BE2C (cell line): Measurements from ENCODE around the gene AMZ1.

Source experiments
- DNase-seq: peaks from one replicate; pipeline ENCODE4 v3.0.0-alpha.2; 2020
- H3K27me3 ChIP-seq: fragments of 250-450 bp; sonication (Bioruptor Pico); 2 replicates; pipeline ENCODE4 v1.5.1; 2020; ENCODE audit warnings: mild to moderate bottlenecking
- H3K36me3 ChIP-seq: fragments of 250-450 bp; sonication (Bioruptor Pico); 2 replicates; pipeline ENCODE4 v1.5.1; 2020; ENCODE audit warnings: mild to moderate bottlenecking
- H3K4me1 ChIP-seq: fragments of 250-450 bp; sonication (Bioruptor Pico); 2 replicates; pipeline ENCODE4 v1.5.1; 2020
- H3K4me3 ChIP-seq: 2 replicates; pipeline ENCODE4 v1.5.1; 2011; ENCODE audit warnings: low read depth, low read length
- H3K9me3 ChIP-seq: fragments of 250-450 bp; sonication (Bioruptor Pico); 2 replicates; pipeline ENCODE4 v1.5.1; 2020
- TF ChIP-seq, protein P1 (sequence below): IDR thresholded peaks from 2 replicates; pipeline ENCODE4 v1.5.1; 2012; ENCODE audit warnings: mild to moderate bottlenecking, low read depth, low read length

Gene AMZ1

DNA sequence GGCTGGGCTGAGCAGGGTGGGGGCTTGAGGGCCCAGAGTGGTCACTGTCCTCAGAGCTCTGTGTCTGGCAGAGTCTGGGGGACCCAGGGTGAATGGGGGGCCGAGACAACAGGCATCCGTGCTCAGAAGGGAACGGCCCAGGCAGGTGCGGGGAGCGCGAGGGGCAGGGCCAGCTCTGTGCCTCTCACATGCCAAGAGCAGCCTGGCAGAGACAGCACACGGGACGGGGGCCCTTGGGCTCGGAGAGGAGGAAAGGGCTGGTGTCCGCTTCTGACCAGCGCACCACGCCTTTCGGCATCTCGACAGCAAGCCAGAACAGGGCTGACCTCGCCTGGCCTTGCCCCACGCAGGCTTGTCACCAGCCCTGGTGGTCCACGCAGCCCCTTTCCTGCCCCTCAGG lies 13.4 kb downstream of the AMZ1 start:
- no peak for DNase-seq
- TF ChIP-seq, protein P1, sequence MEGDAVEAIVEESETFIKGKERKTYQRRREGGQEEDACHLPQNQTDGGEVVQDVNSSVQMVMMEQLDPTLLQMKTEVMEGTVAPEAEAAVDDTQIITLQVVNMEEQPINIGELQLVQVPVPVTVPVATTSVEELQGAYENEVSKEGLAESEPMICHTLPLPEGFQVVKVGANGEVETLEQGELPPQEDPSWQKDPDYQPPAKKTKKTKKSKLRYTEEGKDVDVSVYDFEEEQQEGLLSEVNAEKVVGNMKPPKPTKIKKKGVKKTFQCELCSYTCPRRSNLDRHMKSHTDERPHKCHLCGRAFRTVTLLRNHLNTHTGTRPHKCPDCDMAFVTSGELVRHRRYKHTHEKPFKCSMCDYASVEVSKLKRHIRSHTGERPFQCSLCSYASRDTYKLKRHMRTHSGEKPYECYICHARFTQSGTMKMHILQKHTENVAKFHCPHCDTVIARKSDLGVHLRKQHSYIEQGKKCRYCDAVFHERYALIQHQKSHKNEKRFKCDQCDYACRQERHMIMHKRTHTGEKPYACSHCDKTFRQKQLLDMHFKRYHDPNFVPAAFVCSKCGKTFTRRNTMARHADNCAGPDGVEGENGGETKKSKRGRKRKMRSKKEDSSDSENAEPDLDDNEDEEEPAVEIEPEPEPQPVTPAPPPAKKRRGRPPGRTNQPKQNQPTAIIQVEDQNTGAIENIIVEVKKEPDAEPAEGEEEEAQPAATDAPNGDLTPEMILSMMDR: no peak
- H3K36me3 ChIP-seq: no peaks in the 10 kb centered on the region
- no peaks in the 10 kb centered on the region for H3K4me1 ChIP-seq
- no peak overlapping the region for H3K4me3 ChIP-seq
- H3K9me3 ChIP-seq: no peaks in the 10 kb centered on the region
- H3K27me3 ChIP-seq: no peaks in the 10 kb centered on the region

DNA sequence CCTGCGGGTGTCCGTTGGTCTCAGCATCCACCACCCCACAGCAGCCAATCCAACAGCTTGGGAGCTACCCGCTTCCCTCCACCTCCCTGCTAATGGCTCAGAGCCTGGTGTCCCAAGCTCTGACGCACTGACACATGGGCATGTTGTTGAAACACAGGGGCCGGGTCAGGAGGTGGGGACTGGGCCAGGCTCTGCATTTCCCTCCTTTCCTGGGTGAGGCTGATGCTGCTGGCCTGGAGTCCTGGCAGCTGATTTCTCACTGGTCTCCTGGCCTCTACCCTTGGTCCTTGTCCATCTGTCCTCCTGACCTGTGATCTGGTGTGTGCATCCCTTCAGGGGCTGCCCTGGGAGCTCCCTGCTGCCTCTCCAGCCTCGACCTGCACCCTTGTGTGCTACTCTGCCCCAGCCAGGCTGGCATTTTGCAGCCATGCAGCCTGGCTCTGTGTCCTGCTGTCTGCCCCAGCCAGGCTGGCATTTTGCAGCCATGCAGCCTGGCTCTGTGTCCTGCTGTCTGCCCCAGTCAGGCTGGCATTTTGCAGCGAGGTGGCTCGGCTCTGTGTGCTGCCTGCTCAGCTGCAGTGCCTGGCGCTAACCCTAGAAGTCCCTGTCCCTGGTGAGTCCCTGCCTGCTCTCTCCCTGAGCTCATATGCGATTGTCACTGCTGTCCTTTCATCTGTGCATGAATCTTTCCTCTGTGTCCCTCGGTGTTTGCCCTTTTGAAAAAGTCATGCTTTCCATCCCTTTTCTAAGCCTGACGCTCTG lies 14.0 kb downstream of the AMZ1 start:
- Histone ChIP-seq H3K27me3 (no peaks in the 10 kb centered on the region), H3K36me3 (no peaks in the 10 kb centered on the region), H3K4me1 (no peaks in the 10 kb centered on the region), H3K9me3 (no peaks in the 10 kb centered on the region), H3K4me3 (no peak overlapping the region)
- no peak for DNase-seq
- TF ChIP-seq, protein P1: no peak

DNA sequence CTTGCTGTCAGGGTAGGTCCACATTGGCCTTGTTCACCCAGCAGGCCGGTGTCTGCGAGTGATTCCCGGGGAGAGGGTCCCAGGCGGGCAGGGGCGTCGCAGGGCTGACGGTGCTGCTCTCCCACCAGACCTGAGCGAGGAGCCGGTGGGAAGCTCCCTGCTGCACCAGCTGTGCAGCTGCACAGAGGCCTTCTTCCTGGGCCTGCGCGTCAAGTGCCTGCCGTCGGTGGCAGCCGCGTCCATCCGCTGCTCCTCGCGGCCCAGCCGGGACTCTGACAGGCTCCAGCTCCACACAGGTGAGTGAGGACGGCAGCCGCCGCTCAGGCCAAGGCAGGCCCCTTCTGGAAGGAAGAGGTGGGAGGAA lies 14.6 kb downstream of the AMZ1 start:
- H3K27me3 ChIP-seq: no peaks in the 10 kb centered on the region
- no peaks in the 10 kb centered on the region for H3K9me3 ChIP-seq
- DNase-seq: no peak
- H3K4me1 ChIP-seq: no peaks in the 10 kb centered on the region
- TF ChIP-seq, protein P1: no peak
- no peaks in the 10 kb centered on the region for H3K36me3 ChIP-seq
- no peak overlapping the region for H3K4me3 ChIP-seq

DNA sequence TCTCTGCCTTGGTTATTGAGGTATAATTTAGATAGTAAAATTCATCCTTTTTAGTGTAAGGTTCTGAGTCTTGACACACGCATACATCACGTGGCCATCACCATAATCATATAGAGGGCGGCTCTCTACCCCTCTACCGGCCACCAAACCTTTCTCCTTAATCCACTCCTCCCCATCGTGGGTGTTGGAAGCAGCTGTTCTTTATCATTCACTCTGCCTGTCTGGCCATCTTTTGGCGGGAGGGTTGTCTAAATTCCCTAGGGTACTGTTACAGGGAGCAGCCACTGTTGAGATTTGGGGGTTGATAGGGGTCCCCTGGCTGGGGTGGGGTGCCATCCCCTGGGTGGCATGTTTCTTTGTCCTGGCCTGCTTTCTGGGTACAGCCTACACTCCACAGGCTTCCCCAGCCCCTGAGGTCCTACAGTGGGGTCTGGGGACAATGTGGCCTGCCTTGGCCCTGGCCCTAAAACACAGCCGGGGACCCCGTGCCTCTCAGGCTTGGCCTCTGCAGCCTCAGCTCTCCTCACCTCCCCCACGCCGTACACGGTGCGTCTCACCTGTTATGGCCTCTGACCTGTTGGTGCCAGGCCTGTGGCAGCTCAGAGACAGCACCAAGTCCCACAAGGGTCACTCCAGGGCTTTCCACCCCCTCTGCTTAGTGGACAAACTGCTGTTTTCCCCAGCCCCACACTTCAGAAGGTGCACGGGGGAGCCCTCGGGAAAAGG lies 17.5 kb downstream of the AMZ1 start:
- Histone ChIP-seq H3K4me1 (no peaks in the 10 kb centered on the region), H3K9me3 (no peaks in the 10 kb centered on the region), H3K4me3 (no peak overlapping the region), H3K27me3 (no peaks in the 10 kb centered on the region), H3K36me3 (no peaks in the 10 kb centered on the region)
- DNase-seq: no peak
- TF ChIP-seq, protein P1: no peak

DNA sequence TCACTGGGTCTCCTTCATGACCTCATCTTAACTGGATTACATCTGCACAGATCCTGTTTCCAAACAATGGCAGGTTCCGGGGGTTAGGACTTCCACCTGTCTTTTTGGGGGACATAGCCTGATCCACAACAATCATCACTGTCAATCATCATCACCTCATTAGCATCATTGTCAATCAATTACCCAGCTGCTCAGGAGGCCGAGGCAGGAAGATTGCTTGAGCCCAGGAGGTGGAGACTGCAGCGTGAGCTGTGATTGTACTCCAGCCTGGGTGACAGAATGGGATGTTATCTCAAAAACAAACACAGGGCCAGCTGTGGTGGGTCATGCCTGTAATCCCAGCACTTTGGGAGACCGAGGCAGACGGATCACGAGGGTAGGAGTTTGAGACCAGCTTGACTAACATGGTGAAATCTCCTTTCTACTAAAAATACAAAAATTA lies 18.7 kb downstream of the AMZ1 start:
- no peaks in the 10 kb centered on the region for H3K9me3 ChIP-seq
- H3K4me3 ChIP-seq: no peak overlapping the region
- H3K4me1 ChIP-seq: no peaks in the 10 kb centered on the region
- H3K36me3 ChIP-seq: no peaks in the 10 kb centered on the region
- H3K27me3 ChIP-seq: no peaks in the 10 kb centered on the region
- TF ChIP-seq, protein P1: no peak
- DNase-seq: no peak

DNA sequence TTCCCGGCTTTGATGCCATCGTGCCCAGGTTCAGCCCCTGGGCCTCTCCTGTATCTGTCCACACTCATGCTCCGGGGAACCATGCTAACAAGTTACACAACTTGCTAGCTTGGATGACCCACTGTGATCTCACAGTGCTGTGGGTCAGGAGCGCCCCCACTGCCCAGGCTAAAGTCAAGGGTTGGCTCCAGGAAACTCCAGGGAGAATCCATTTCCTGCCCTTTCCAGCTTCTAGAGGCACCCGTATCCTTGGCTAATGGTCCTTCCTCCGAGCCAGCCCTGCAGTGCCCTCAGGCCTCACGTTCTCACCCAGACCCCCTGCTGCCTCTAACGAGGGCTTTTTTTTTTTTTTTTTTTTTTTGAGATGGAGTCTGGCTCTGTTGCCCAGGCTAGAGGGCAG lies 19.5 kb downstream of the AMZ1 start:
- no peaks in the 10 kb centered on the region for H3K9me3 ChIP-seq
- H3K4me1 ChIP-seq: no peaks in the 10 kb centered on the region
- TF ChIP-seq, protein P1: no peak
- DNase-seq: no peak
- no peaks in the 10 kb centered on the region for H3K36me3 ChIP-seq
- no peak overlapping the region for H3K4me3 ChIP-seq
- no peaks in the 10 kb centered on the region for H3K27me3 ChIP-seq
